ENCODE results near the gene FKTN.

The FKTN gene

DNA sequence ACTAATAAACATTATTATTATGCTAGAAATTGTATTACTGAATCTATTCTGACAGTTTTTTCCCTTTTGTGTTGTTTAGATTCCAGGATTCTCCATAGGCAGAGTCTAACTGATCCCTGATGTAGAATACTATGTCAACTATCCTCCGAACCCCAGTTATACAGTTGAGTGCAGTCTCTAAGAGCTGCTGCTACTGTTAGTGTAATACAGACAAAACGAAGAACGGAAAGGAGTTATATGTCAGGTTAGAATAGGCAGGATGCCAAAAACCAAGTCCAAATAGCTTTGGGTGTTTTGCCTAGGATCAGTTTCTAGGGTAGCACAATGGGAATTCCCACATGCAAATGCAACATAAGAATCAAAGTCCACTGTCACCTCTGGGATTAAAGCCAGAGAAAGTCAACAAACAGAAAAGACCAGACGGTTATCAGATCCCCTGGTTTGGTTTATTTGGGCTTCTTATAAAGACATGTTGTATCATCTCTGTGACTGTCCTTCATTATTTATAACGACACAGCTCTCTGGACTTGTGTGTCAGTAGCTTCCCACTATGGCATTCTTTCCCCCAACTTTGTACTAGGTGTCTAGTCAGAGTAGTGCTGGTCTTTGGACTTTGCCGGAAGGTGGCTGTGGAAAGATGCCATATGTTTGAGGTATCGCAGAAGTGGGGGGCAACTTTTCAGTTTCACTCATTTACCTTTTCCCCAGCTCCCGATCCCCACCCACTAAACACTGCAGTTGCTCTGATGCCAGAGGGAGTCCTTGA is 121.5 kb downstream of the FKTN start:
- DNase-seq = no peak

DNA sequence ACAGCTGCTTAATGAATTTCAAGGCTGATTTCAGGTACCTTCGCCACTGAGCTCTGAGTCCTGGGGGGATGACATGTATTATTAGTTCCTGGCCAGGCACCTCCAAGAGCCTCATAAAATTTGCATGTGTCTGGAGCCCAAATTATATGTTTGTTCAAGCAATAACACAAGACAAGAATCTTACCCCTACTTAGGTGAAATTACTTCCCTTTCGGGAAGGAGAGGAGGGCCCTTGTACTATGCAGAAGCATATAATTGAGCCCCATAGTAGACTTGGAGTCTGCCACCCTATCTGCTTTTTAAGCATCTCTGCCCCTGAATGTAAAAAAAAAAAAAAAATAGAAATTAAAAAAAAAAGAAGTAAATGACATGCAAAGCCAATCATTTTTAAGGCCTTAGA is 123.4 kb downstream of the FKTN start:
- no peak for DNase-seq

DNA sequence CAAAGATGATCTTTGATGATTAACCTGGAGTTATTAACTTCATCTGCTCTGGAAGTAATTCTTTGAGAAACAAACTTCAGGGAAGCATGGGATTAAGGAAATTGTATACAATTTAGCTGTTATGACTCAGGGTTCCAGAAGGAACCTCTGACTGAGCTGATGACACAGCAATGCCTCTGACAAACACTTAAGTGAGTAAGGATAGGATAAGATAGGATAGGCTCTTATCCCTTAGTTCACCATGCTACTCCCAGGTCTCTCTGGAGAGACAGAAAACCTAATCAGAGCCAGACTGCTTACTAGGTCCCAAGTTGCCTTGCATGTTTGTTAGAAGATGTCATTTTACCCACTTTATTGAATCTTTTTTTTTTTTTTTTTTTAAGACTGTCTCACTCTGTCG is 123.8 kb downstream of the FKTN start:
- DNase-seq = no peak

DNA sequence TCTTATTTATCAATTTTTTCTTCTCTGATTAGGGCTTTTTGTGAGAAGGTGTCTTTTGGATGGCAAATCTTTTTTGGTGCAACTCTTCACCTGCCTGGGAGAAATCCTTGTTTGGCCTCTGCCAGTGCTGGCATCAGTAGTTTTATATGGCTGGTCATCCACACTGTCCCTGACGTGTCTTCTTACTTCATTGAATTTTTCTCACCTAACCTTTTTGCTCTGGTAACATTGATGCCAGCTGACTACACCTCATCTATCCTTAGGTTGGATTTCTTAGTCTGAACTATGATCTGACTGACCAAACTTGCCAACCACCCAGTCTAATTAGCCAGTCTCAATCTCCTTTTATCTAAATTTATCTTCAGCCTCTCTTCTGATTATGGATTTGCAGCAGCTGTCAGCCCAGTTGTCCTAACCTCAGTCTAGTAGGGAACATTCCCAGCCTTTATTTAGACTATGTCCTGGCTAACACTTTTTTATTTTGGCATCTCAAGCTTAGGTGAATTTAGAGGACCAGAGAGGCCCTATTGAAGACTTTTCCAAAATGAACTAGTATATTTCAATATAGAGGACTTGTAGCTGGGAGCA is 125.9 kb downstream of the FKTN start:
- no peak for DNase-seq

DNA sequence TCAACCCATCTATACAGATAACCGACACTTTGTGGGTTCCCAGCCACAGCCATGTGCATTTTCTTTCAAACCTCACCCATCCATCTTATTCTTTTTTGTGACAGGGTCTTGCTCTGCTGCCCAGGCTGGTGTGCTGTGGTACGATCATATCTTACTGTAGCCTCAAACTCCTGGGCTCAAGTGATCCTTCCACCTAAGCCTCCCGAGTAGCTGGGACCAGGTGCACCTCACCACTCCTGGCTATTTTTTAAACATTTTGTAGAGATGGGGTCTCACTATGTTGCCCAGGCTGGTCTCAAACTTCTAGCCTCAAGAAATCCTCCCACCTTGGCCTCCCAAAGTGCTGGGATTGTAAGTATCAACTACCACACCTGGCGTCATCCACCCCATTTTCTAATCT is 129.0 kb downstream of the FKTN start:
- no peak for DNase-seq
